Calu3 (cell line): ENCODE data around the gene PLBD2. TPM values are rescaled to one million over a fixed set of nuclear protein-coding genes. Genes with fewer than 3 reads are reported as not detected.

Source experiments
- BruUV-seq: library from RNA; stranded (reverse); fragments of 400-500 nt; replicated peaks from 2 replicates; lab custom pipeline; 2021; lab: Mats Ljungman, UMichigan
- CTCF ChIA-PET: fragments of 300-600 bp; sonication (Branson Sonifier 250); formaldehyde crosslinking; loops from one replicate; lab custom pipeline; 2022; ENCODE audit warnings: antibody characterized with exemption; lab: Charles Lee
- DNase-seq: peaks from one replicate; pipeline ENCODE4 v3.0.0; 2022
- H3K27ac Mint-ChIP-seq: one replicate; pipeline ENCODE4 v1.8.0; 2022; ENCODE audit warnings: mixed read lengths; ENCODE audit not compliant: unreplicated experiment
- H3K27me3 Mint-ChIP-seq: one replicate; pipeline ENCODE4 v1.8.0; 2022; ENCODE audit warnings: mixed read lengths; ENCODE audit not compliant: unreplicated experiment
- H3K36me3 Mint-ChIP-seq: one replicate; pipeline ENCODE4 v1.8.0; 2022; ENCODE audit warnings: mild to moderate bottlenecking, moderate library complexity, mixed read lengths; ENCODE audit not compliant: insufficient read depth, unreplicated experiment
- H3K4me1 Mint-ChIP-seq: one replicate; pipeline ENCODE4 v1.8.0; 2022; ENCODE audit warnings: mild to moderate bottlenecking, low read depth, mixed read lengths; ENCODE audit not compliant: unreplicated experiment
- H3K4me3 Mint-ChIP-seq: one replicate; pipeline ENCODE4 v1.8.0; 2022; ENCODE audit warnings: mild to moderate bottlenecking, low read depth, moderate library complexity, mixed read lengths; ENCODE audit not compliant: unreplicated experiment
- H3K9me3 Mint-ChIP-seq: one replicate; pipeline ENCODE4 v1.8.0; 2022; ENCODE audit warnings: low read depth, mixed read lengths; ENCODE audit not compliant: unreplicated experiment
- CTCF ChIP-seq: fragments of 200-600 bp; IDR thresholded peaks from one replicate; pipeline ENCODE4 v1.8.0; 2022; ENCODE audit warnings: antibody characterized with exemption; ENCODE audit not compliant: unreplicated experiment
- intact Hi-C: fragments of 100-400 bp; cut with micrococcal nuclease; formaldehyde crosslinking; loops from one replicate; pipeline ENCODE4 v1.10.0; 2022; ENCODE audit not compliant: unreplicated experiment
- total RNA-seq: library from RNA; stranded (reverse); gene quantifications from 2 replicates; pipeline ENCODE4 v1.2.3, GENCODE V29; 2022

PLBD2 gene
- total RNA-seq, 1 experiment from 2014 or later = 31.5 TPM

DNA sequence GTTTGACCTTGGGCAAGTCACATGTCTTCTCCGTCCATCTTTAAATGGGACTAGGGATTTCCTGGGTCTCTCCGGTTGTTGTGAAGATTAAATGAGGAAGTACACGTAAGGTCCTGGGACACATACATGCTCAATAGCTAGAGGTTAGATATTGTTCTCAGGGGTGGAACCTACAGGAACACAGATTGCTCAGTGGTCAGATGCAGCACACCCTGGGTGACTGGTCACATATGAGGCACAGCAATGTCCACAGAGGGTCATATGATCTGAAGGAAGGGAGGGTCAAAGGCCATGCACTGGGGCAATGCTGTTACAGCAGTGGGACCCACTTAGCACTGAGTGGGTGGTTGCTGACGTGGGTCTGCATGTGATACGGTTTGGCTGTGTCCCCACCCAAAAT is 12.0 kb upstream of the PLBD2 start:
- CTCF ChIA-PET = interaction anchor here (0.7 kb wide), 1 partner anchor 378 kb away, joined by 3 read pairs; no protein-coding TSS in a partner anchor
- no TSS peak for BruUV-seq
- Mint-ChIP-seq H3K36me3 (no peaks in the 10 kb centered on the region), H3K27me3 (peaks cover 30% of the 10 kb centered on the region), H3K27ac (no peak overlapping the region), H3K4me1 (no peaks in the 10 kb centered on the region), H3K4me3 (no peak overlapping the region), H3K9me3 (no peaks in the 10 kb centered on the region)
- no peak for DNase-seq
- intact Hi-C loops = no loop called here
- no peak for TF ChIP-seq CTCF

DNA sequence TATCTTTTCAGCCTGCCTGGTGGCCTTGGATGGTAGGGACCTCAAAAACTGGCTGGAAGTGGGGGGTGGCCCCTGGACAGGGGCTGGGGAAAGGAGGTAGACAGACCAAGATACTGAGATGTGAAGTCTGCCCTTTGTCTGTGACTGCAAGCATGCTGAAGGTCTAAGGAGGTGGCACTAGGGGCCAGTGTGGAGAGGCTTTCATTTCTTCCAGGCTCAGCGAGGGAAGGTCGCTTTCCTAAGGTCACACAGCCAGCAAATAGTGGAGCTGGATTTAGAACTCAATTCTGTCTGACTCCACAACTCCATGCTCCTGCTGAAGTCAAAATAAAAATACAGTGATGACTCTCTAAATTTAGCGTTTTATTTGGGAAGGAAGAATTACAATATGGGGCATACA is 11.3 kb upstream of the PLBD2 start:
- TF ChIP-seq CTCF = no peak
- intact Hi-C loops = no loop called here
- no peak for DNase-seq
- H3K9me3 Mint-ChIP-seq = no peaks in the 10 kb centered on the region
- no peak overlapping the region for H3K27ac Mint-ChIP-seq
- no peak overlapping the region for H3K4me3 Mint-ChIP-seq
- no peaks in the 10 kb centered on the region for H3K4me1 Mint-ChIP-seq
- H3K27me3 Mint-ChIP-seq = peaks cover 37% of the 10 kb centered on the region
- CTCF ChIA-PET = no interaction called here
- BruUV-seq = no TSS peak
- H3K36me3 Mint-ChIP-seq = no peaks in the 10 kb centered on the region

GRCh38 chr12:113347892-113348291 is 10.5 kb upstream of the PLBD2 start:
- H3K27ac Mint-ChIP-seq = no peak overlapping the region
- CTCF ChIA-PET = interaction anchor here (0.7 kb wide), 1 partner anchor 75 kb away, joined by 3 read pairs; no protein-coding TSS in a partner anchor
- BruUV-seq = no TSS peak

GRCh38 chr12:113348849-113349536 is 9.4 kb upstream of the PLBD2 start:
- Mint-ChIP-seq H3K4me3 (no peak overlapping the region), H3K36me3 (no peaks in the 10 kb centered on the region), H3K4me1 (no peaks in the 10 kb centered on the region), H3K27me3 (peaks cover 52% of the 10 kb centered on the region), H3K9me3 (no peaks in the 10 kb centered on the region), H3K27ac (no peak overlapping the region)
- no peak for DNase-seq
- no peak for TF ChIP-seq CTCF
- intact Hi-C loops = no loop called here
- no TSS peak for BruUV-seq
- CTCF ChIA-PET = interaction anchor here (0.7 kb wide), 1 partner anchor 30 kb away, joined by 3 read pairs; no protein-coding TSS in a partner anchor

More at GRCh38 chr12:113347892-113348291, 10.5 kb upstream of the PLBD2 start:
- Mint-ChIP-seq H3K27me3 (peaks cover 45% of the 10 kb centered on the region), H3K4me3 (no peak overlapping the region), H3K36me3 (no peaks in the 10 kb centered on the region), H3K9me3 (no peaks in the 10 kb centered on the region), H3K4me1 (no peaks in the 10 kb centered on the region)
- DNase-seq = no peak
- no peak for TF ChIP-seq CTCF
- intact Hi-C loops = no loop called here
